Activated T-cell treated with anti-CD3 and anti-CD28 coated beads, Interleukin-2, amount 50 U/mL, for 24 hours (primary cell): Measurements from ENCODE around the gene ENPP1.

Experiments
- DNase-seq: peaks from one replicate; pipeline ENCODE4 v3.0.0-alpha.2; 2020
- H3K27ac Mint-ChIP-seq: 2 replicates; pipeline ENCODE4 v1.8.0; 2020; ENCODE audit warnings: mild to moderate bottlenecking, mixed read lengths
- H3K27me3 Mint-ChIP-seq: 2 replicates; pipeline ENCODE4 v1.8.0; 2020; ENCODE audit warnings: mixed read lengths
- H3K36me3 Mint-ChIP-seq: 2 replicates; pipeline ENCODE4 v1.8.0; 2020; ENCODE audit warnings: low read depth, mixed read lengths
- H3K4me1 Mint-ChIP-seq: 2 replicates; pipeline ENCODE4 v1.8.0; 2020; ENCODE audit warnings: low read depth, mixed read lengths
- H3K4me3 Mint-ChIP-seq: 2 replicates; pipeline ENCODE4 v1.8.0; 2020; ENCODE audit warnings: mild to moderate bottlenecking, moderate library complexity, mixed read lengths
- H3K9me3 Mint-ChIP-seq: 2 replicates; pipeline ENCODE4 v1.8.0; 2020; ENCODE audit warnings: mixed read lengths

Gene ENPP1

GRCh38 chr6:131803007-131803769, 4.6 kb upstream of the ENPP1 start:
- H3K4me1 Mint-ChIP-seq = peaks cover 32% of the 10 kb centered on the region
- no peak overlapping the region for H3K4me3 Mint-ChIP-seq
- peaks cover 2% of the 10 kb centered on the region for H3K9me3 Mint-ChIP-seq
- peaks cover 18% of the 10 kb centered on the region for H3K27me3 Mint-ChIP-seq
- H3K36me3 Mint-ChIP-seq = peaks cover 3% of the 10 kb centered on the region
- DNase-seq = no peak
- H3K27ac Mint-ChIP-seq = no peak overlapping the region

GRCh38 chr6:131804131-131804530, 3.7 kb upstream of the ENPP1 start:
- H3K4me3 Mint-ChIP-seq = no peak overlapping the region
- H3K9me3 Mint-ChIP-seq = peaks cover under 1% of the 10 kb centered on the region
- peaks cover 39% of the 10 kb centered on the region for H3K4me1 Mint-ChIP-seq
- H3K27ac Mint-ChIP-seq = no peak overlapping the region
- peaks cover 28% of the 10 kb centered on the region for H3K27me3 Mint-ChIP-seq
- H3K36me3 Mint-ChIP-seq = peaks cover 3% of the 10 kb centered on the region
- no peak for DNase-seq

- H3K27me3 Mint-ChIP-seq = peaks cover 49% of the 10 kb centered on the region
- no peak for DNase-seq
- no peaks in the 10 kb centered on the region for H3K9me3 Mint-ChIP-seq
- H3K36me3 Mint-ChIP-seq = peaks cover 3% of the 10 kb centered on the region
- peak overlapping the region; percentile 47 for H3K27ac Mint-ChIP-seq
- peaks cover 32% of the 10 kb centered on the region for H3K4me1 Mint-ChIP-seq
- peak overlapping the region; percentile 84 for H3K4me3 Mint-ChIP-seq
Observed at GRCh38 chr6:131807321-131807643, 538 bp upstream of the ENPP1 start.

GRCh38 chr6:131808460-131809269, 845 bp downstream of the ENPP1 start:
- H3K4me3 Mint-ChIP-seq = peak overlapping the region; percentile 74
- no peak for DNase-seq
- peaks cover 3% of the 10 kb centered on the region for H3K36me3 Mint-ChIP-seq
- H3K27me3 Mint-ChIP-seq = peaks cover 55% of the 10 kb centered on the region
- H3K27ac Mint-ChIP-seq = no peak overlapping the region
- H3K4me1 Mint-ChIP-seq = peaks cover 20% of the 10 kb centered on the region
- no peaks in the 10 kb centered on the region for H3K9me3 Mint-ChIP-seq

- Mint-ChIP-seq H3K27me3 (peaks cover 60% of the 10 kb centered on the region), H3K4me1 (peaks cover 16% of the 10 kb centered on the region), H3K9me3 (no peaks in the 10 kb centered on the region), H3K36me3 (peaks cover 3% of the 10 kb centered on the region), H3K4me3 (no peak overlapping the region), H3K27ac (no peak overlapping the region)
- DNase-seq = no peak
Observed at GRCh38 chr6:131811500-131811899, 3.7 kb downstream of the ENPP1 start.

GRCh38 chr6:131813991-131814390, 6.2 kb downstream of the ENPP1 start:
- Mint-ChIP-seq H3K4me1 (no peaks in the 10 kb centered on the region), H3K27ac (no peak overlapping the region), H3K9me3 (no peaks in the 10 kb centered on the region), H3K4me3 (no peak overlapping the region), H3K27me3 (peaks cover 49% of the 10 kb centered on the region), H3K36me3 (no peaks in the 10 kb centered on the region)
- no peak for DNase-seq

GRCh38 chr6:131816869-131817268, 9.0 kb downstream of the ENPP1 start:
- Mint-ChIP-seq H3K4me3 (no peak overlapping the region), H3K27ac (no peak overlapping the region), H3K4me1 (no peaks in the 10 kb centered on the region), H3K36me3 (no peaks in the 10 kb centered on the region), H3K27me3 (peaks cover 39% of the 10 kb centered on the region), H3K9me3 (no peaks in the 10 kb centered on the region)
- DNase-seq = no peak

GRCh38 chr6:131819572-131820124, 11.8 kb downstream of the ENPP1 start:
- no peak for DNase-seq
- H3K36me3 Mint-ChIP-seq = no peaks in the 10 kb centered on the region
- H3K9me3 Mint-ChIP-seq = no peaks in the 10 kb centered on the region
- H3K27me3 Mint-ChIP-seq = peaks cover 41% of the 10 kb centered on the region
- no peak overlapping the region for H3K27ac Mint-ChIP-seq
- no peak overlapping the region for H3K4me3 Mint-ChIP-seq
- H3K4me1 Mint-ChIP-seq = no peaks in the 10 kb centered on the region

- Mint-ChIP-seq H3K9me3 (no peaks in the 10 kb centered on the region), H3K36me3 (no peaks in the 10 kb centered on the region), H3K4me3 (no peak overlapping the region)
Observed at GRCh38 chr6:131821010-131821807, 13.4 kb downstream of the ENPP1 start.

GRCh38 chr6:131822119-131822518, 14.3 kb downstream of the ENPP1 start:
- Mint-ChIP-seq H3K9me3 (no peaks in the 10 kb centered on the region), H3K36me3 (no peaks in the 10 kb centered on the region), H3K4me1 (no peaks in the 10 kb centered on the region), H3K27me3 (peaks cover 42% of the 10 kb centered on the region), H3K4me3 (no peak overlapping the region), H3K27ac (no peak overlapping the region)
- no peak for DNase-seq

More at GRCh38 chr6:131821010-131821807, 13.4 kb downstream of the ENPP1 start:
- peaks cover 37% of the 10 kb centered on the region for H3K27me3 Mint-ChIP-seq
- H3K4me1 Mint-ChIP-seq = no peaks in the 10 kb centered on the region
- no peak overlapping the region for H3K27ac Mint-ChIP-seq
- DNase-seq = no peak

- DNase-seq = no peak
- H3K4me3 Mint-ChIP-seq = no peak overlapping the region
- peaks cover 42% of the 10 kb centered on the region for H3K27me3 Mint-ChIP-seq
Observed at GRCh38 chr6:131823276-131823902, 15.6 kb downstream of the ENPP1 start.

GRCh38 chr6:131825946-131826345, 18.1 kb downstream of the ENPP1 start:
- peaks cover 28% of the 10 kb centered on the region for H3K27me3 Mint-ChIP-seq
- no peaks in the 10 kb centered on the region for H3K4me1 Mint-ChIP-seq
- no peaks in the 10 kb centered on the region for H3K36me3 Mint-ChIP-seq
- DNase-seq = no peak
- no peak overlapping the region for H3K4me3 Mint-ChIP-seq
- no peak overlapping the region for H3K27ac Mint-ChIP-seq
- no peaks in the 10 kb centered on the region for H3K9me3 Mint-ChIP-seq

More at GRCh38 chr6:131823276-131823902, 15.6 kb downstream of the ENPP1 start:
- Mint-ChIP-seq H3K4me1 (no peaks in the 10 kb centered on the region), H3K36me3 (no peaks in the 10 kb centered on the region), H3K27ac (no peak overlapping the region), H3K9me3 (no peaks in the 10 kb centered on the region)

GRCh38 chr6:131828080-131828479, 20.3 kb downstream of the ENPP1 start:
- no peaks in the 10 kb centered on the region for H3K9me3 Mint-ChIP-seq
- no peak for DNase-seq
- no peak overlapping the region for H3K4me3 Mint-ChIP-seq
- H3K27me3 Mint-ChIP-seq = peaks cover 27% of the 10 kb centered on the region
- no peaks in the 10 kb centered on the region for H3K36me3 Mint-ChIP-seq
- no peak overlapping the region for H3K27ac Mint-ChIP-seq
- no peaks in the 10 kb centered on the region for H3K4me1 Mint-ChIP-seq

GRCh38 chr6:131828951-131829350, 21.1 kb downstream of the ENPP1 start:
- Mint-ChIP-seq H3K27me3 (peaks cover 28% of the 10 kb centered on the region), H3K4me3 (no peak overlapping the region), H3K9me3 (no peaks in the 10 kb centered on the region), H3K27ac (no peak overlapping the region), H3K4me1 (no peaks in the 10 kb centered on the region), H3K36me3 (no peaks in the 10 kb centered on the region)
- DNase-seq = no peak
